ENCODE measurements around the gene FBRS.

FBRS gene

DNA sequence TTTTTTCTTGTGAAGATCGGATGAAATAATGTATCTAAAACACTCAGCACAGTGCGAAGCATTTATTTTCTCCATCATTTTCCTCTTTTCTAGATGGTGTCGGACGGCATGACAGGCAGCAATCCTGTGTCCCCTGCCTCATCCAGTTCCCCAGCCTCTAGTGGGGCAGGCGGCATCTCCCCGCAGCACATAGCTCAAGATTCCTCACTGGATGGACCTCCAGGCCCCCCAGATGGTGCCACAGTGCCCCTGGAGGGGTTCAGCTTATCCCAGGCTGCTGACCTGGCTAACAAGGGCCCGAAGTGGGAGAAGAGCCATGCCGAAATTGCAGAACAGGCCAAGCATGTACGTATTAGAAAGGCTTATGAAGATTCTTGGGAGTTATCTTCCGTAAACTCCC is 45.7 kb downstream of the FBRS start:
- no peaks in the 10 kb centered on the region for H3K27me3 ChIP-seq (ENCODE audit: low read length)
- peaks cover 9% of the 10 kb centered on the region; the same call in 1 of the 2 replicates for H3F3A ChIP-seq (ENCODE audit: insufficient read depth)
- H3K9me3 ChIP-seq (ENCODE audit: insufficient read depth, low read length) = no peaks in the 10 kb centered on the region
- TF ChIP-seq EZH2phosphoT487 (conservative IDR thresholded peaks at IDR 0.05; ENCODE audit: low read length) = no peak
- TF ChIP-seq, protein P1, sequence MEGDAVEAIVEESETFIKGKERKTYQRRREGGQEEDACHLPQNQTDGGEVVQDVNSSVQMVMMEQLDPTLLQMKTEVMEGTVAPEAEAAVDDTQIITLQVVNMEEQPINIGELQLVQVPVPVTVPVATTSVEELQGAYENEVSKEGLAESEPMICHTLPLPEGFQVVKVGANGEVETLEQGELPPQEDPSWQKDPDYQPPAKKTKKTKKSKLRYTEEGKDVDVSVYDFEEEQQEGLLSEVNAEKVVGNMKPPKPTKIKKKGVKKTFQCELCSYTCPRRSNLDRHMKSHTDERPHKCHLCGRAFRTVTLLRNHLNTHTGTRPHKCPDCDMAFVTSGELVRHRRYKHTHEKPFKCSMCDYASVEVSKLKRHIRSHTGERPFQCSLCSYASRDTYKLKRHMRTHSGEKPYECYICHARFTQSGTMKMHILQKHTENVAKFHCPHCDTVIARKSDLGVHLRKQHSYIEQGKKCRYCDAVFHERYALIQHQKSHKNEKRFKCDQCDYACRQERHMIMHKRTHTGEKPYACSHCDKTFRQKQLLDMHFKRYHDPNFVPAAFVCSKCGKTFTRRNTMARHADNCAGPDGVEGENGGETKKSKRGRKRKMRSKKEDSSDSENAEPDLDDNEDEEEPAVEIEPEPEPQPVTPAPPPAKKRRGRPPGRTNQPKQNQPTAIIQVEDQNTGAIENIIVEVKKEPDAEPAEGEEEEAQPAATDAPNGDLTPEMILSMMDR (IDR thresholded peaks at IDR 0.05; ENCODE audit: insufficient read depth, low read length, poor library complexity, severe bottlenecking) = no peak
- peaks cover 28% of the 10 kb centered on the region for H3K79me2 ChIP-seq (ENCODE audit: insufficient read depth, low read length)
- H3K9me2 ChIP-seq (replicated peaks; ENCODE audit: insufficient read depth, low read length) = no peaks in the 10 kb centered on the region
- peaks cover 6% of the 10 kb centered on the region; the same call in 1 of the 2 replicates for H4K20me1 ChIP-seq (ENCODE audit: low read depth, low read length)
- H3K27ac ChIP-seq (ENCODE audit: low read depth, low read length) = no peak overlapping the region
- H3K4me3 ChIP-seq (ENCODE audit: insufficient read depth, low read length, poor library complexity, severe bottlenecking) = no peak overlapping the region
- peaks cover 51% of the 10 kb centered on the region for H3K36me3 ChIP-seq (ENCODE audit: low read length)
- H2AFZ ChIP-seq (ENCODE audit: low read depth, low read length, severe bottlenecking) = no peak overlapping the region
- no peak overlapping the region for H3K4me2 ChIP-seq (ENCODE audit: low read depth, low read length, poor library complexity, severe bottlenecking)
- H3K9ac ChIP-seq (ENCODE audit: low read length) = no peak overlapping the region

DNA sequence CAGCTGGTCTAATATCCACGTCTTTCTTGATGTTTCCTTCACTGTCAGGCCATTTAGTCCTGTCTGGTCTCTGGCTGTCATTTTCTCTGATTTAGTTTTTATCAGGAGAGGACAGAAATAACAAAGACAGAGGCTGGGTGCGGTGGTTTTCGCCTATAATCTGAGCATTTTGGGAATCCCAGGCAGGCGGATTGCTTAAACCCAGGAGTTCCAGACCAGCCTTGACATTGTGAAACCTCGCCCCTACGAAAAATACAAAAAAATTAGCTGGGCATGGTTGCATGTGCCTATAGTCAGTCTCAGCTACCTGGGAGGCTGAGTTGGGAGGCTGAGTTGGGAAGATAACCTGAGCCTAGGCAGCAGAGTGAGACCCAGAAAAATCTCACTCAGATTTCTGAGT is 47.8 kb downstream of the FBRS start:
- Histone ChIP-seq H3K9ac (ENCODE audit: low read length) (no peak overlapping the region), H3F3A (ENCODE audit: insufficient read depth) (no peaks in the 10 kb centered on the region), H3K36me3 (ENCODE audit: low read length) (peaks cover 60% of the 10 kb centered on the region), H3K4me3 (ENCODE audit: insufficient read depth, low read length, poor library complexity, severe bottlenecking) (no peak overlapping the region), H4K20me1 (ENCODE audit: low read depth, low read length) (peaks cover 6% of the 10 kb centered on the region; the same call in 1 of the 2 replicates), H3K9me2 (replicated peaks; ENCODE audit: insufficient read depth, low read length) (no peaks in the 10 kb centered on the region), H2AFZ (ENCODE audit: low read depth, low read length, severe bottlenecking) (no peak overlapping the region), H3K27me3 (ENCODE audit: low read length) (no peaks in the 10 kb centered on the region), H3K27ac (ENCODE audit: low read depth, low read length) (no peak overlapping the region), H3K9me3 (ENCODE audit: insufficient read depth, low read length) (no peaks in the 10 kb centered on the region), H3K79me2 (ENCODE audit: insufficient read depth, low read length) (peaks cover 7% of the 10 kb centered on the region), H3K4me2 (ENCODE audit: low read depth, low read length, poor library complexity, severe bottlenecking) (no peak overlapping the region)
- TF ChIP-seq EZH2phosphoT487 (conservative IDR thresholded peaks at IDR 0.05; ENCODE audit: low read length) = no peak
- TF ChIP-seq, protein P1 (IDR thresholded peaks at IDR 0.05; ENCODE audit: insufficient read depth, low read length, poor library complexity, severe bottlenecking) = no peak

DNA sequence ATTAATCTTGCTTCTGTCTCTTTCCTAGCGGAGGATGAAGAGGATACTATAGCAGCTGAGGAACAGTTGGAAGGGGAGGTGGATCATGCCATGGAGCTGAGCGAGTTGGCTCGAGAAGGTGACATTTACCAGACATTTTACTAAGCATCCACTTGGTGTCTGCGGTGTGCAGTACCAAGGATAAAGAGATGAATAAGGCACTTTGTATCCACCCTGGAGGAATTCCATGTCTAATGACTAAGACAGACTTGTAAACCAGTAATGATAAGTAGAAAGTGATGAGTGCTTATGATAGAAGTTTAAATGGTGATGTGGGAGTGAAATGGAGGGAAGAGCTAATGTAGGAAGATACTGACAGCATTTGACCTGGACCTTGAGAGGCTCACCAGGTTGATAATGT is 52.7 kb downstream of the FBRS start:
- H3K27ac ChIP-seq (ENCODE audit: low read depth, low read length) = no peak overlapping the region
- no peak overlapping the region for H2AFZ ChIP-seq (ENCODE audit: low read depth, low read length, severe bottlenecking)
- H3K4me2 ChIP-seq (ENCODE audit: low read depth, low read length, poor library complexity, severe bottlenecking) = no peak overlapping the region
- H3K9me2 ChIP-seq (replicated peaks; ENCODE audit: insufficient read depth, low read length) = no peaks in the 10 kb centered on the region
- TF ChIP-seq, protein P1 (IDR thresholded peaks at IDR 0.05; ENCODE audit: insufficient read depth, low read length, poor library complexity, severe bottlenecking) = no peak
- no peak for TF ChIP-seq EZH2phosphoT487 (conservative IDR thresholded peaks at IDR 0.05; ENCODE audit: low read length)
- H3K4me3 ChIP-seq (ENCODE audit: insufficient read depth, low read length, poor library complexity, severe bottlenecking) = no peak overlapping the region
- H3K9me3 ChIP-seq (ENCODE audit: insufficient read depth, low read length) = no peaks in the 10 kb centered on the region
- H3K79me2 ChIP-seq (ENCODE audit: insufficient read depth, low read length) = 0 out of 2 replicates have a peak, but pooled peaks cover 11% of the 10 kb centered on the region
- peaks cover 6% of the 10 kb centered on the region; the same call in 1 of the 2 replicates for H4K20me1 ChIP-seq (ENCODE audit: low read depth, low read length)
- peaks cover 7% of the 10 kb centered on the region; the same call in 1 of the 2 replicates for H3F3A ChIP-seq (ENCODE audit: insufficient read depth)
- H3K9ac ChIP-seq (ENCODE audit: low read length) = no peak overlapping the region
- peaks cover 61% of the 10 kb centered on the region for H3K36me3 ChIP-seq (ENCODE audit: low read length)
- no peaks in the 10 kb centered on the region for H3K27me3 ChIP-seq (ENCODE audit: low read length)
